HFF-Myc (cell line): ENCODE data around the gene B4GALT7.

Experiments used
- DNase-seq: peaks from one replicate; pipeline ENCODE4 v3.0.0-alpha.2; 2011; ENCODE audit warnings: low read depth; ENCODE audit errors: extremely low read depth
- H3K4me3 ChIP-seq: replicated peaks from 2 replicates; pipeline ENCODE4 v1.5.1; 2011; ENCODE audit warnings: low read depth, mild to moderate bottlenecking, control low read depth, low read length
- TF ChIP-seq, protein P1 (sequence below): IDR thresholded peaks from 2 replicates; pipeline ENCODE4 v1.5.1; 2012; ENCODE audit warnings: mild to moderate bottlenecking, low read depth, low read length, control low read depth; ENCODE audit errors: missing control alignments

The B4GALT7 gene

DNA sequence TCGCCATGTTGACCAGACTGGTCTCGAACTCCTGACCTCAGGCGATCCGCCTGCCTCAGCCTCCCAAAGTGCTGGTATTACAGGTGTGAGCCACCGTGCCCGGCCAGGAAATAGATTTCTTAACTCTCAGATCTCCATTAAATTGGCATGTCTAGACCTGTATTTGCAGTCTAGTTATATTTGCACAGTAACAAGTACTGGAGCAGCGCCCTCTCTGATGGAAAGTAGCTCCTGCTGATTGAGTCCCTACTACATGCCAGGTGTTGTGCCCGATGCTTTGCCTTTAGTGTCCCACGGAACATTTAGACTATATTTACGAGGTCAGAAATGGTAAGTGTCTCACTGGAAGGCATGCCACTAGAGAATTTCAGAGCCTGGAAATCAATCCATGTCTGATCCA, 23.8 kb upstream of the B4GALT7 start:
- H3K4me3 ChIP-seq = no peak overlapping the region
- no peak for DNase-seq
- TF ChIP-seq, protein P1, sequence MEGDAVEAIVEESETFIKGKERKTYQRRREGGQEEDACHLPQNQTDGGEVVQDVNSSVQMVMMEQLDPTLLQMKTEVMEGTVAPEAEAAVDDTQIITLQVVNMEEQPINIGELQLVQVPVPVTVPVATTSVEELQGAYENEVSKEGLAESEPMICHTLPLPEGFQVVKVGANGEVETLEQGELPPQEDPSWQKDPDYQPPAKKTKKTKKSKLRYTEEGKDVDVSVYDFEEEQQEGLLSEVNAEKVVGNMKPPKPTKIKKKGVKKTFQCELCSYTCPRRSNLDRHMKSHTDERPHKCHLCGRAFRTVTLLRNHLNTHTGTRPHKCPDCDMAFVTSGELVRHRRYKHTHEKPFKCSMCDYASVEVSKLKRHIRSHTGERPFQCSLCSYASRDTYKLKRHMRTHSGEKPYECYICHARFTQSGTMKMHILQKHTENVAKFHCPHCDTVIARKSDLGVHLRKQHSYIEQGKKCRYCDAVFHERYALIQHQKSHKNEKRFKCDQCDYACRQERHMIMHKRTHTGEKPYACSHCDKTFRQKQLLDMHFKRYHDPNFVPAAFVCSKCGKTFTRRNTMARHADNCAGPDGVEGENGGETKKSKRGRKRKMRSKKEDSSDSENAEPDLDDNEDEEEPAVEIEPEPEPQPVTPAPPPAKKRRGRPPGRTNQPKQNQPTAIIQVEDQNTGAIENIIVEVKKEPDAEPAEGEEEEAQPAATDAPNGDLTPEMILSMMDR = no peak

DNA sequence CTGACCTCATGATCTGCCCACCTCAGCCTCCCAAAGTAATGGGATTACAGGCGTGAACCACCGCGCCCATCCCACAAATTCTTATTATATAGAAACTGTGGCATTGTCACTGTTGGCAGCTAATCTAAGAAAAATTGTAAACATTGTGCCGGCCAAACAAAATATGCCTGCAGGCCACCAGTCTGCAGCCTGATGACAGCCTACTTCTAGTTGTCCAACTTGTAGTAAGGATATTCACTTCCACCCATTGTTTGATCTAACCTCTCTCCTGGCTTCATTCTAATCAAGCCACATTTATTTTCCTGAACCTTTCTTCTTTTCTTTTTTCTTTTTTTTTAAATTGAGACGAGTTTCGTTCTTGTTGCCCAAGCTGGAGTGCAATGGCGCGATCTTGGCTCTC, 21.6 kb upstream of the B4GALT7 start:
- DNase-seq = no peak
- TF ChIP-seq, protein P1 = no peak
- no peak overlapping the region for H3K4me3 ChIP-seq

DNA sequence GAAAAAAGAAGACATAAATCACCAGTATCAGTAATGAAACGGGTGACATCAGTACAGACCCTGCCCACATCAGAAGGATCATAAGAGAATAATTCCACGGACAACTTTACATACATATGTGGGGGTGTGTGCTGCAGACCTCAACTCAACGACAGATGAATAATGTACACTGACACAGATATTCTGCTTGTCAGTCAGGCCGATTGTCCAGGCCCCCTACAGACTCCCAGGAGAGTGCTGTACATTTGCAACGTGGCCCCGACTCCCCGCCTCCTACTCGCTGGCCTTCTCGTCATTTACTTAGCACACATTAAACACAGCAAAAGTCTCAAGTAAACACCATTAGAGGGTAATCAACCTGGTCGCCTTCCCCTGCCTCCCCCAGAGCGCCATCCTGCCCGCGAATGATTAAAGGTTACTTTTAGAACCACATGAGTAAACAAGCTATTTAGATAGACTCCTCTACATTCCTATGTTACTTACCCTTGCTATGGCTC, 11.5 kb upstream of the B4GALT7 start:
- H3K4me3 ChIP-seq = no peak overlapping the region
- TF ChIP-seq, protein P1 = no peak
- DNase-seq = no peak

DNA sequence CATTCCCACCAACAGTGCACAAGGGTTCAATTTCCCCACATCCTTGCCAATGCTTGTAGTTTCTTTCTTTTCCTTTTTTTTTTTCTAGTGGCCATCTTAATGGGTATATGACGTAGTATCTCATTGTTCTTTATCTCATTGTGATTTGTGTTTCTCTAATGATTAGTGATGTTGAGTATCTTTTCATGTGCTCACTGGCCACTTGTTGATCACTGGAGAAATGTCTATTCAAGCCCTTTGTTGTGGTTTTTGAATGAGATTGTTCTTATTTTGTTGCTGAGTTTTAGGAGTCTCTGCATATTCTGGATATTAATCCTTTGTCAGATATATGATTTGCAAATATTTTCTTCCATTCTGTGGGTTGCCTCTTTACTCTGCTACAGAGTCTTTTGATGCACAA, 9.5 kb upstream of the B4GALT7 start:
- TF ChIP-seq, protein P1 = no peak
- H3K4me3 ChIP-seq = no peak overlapping the region
- DNase-seq = no peak

DNA sequence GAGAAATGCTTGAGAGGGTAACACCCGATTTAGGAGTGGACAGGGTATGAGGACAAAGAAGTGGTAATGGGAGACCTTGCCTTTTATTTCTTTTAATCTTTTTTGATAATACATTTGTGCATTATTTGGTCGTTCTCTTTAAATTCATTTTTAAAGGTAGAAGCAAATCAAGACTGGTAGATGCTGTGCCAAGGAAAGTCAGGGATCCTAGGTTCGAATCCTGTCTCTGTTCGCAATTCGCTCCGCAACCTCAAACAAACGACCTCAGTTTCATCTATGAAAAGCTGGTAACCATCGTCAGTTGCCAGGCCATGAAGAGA, 8.3 kb upstream of the B4GALT7 start:
- H3K4me3 ChIP-seq = peak overlapping the region; percentile 67
- TF ChIP-seq, protein P1 = no peak
- no peak for DNase-seq

DNA sequence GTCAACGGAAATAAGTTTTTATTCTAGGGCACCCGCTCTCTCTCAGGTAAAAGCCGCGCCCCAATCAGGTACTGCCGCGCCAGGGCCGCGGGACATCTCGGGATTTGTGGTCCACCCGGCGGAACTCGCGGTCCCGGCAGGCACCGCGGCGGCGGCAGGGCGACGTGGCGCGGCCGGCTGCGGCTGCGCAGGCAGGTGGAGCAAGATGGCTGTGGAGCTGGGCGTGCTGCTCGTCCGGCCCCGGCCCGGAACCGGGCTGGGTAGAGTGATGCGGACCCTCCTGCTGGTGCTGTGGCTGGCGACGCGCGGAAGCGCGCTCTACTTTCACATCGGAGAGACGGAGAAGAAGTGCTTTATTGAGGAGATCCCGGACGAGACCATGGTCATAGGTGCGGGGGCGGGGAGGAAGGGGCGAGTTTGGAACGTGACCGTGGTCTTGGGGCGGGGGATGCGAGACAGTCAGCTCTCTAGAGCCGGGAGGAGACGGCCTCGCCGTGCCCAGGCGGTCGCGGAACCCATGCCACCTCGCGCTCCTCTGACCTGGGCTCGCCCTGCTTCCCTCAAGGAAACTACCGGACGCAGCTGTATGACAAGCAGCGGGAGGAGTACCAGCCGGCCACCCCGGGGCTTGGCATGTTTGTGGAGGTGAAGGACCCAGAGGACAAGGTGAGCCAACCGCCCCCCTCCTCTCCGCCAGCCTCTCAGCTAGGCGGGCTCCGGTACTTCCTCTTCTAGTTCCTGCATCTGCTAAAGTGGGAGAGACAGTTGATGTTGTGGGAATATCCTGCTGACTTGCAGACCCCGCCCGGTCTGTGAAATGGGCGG, 7.7 kb upstream of the B4GALT7 start, which contains the start of gene TMED9:
TMED9 (plus strand) TSS at position 194 of the 825 bp plus-strand sequence; CDS start at position 206, 12 bp downstream.
- H3K4me3 ChIP-seq = peak within 1 kb of the TSS; percentile 67
- TF ChIP-seq, protein P1 = no peak
- DNase-seq = no peak
